HCT116 (cell line): ENCODE results near the gene OPRL1. TPM values are rescaled to one million over a fixed set of nuclear protein-coding genes. Genes with fewer than 3 reads are reported as not detected.

Source experiments
- ATAC-seq: fragments of 200-7000 bp; cut with Tn5 transposase; 2 replicates; pipeline ENCODE4 v1.9.1; 2020; ENCODE audit warnings: mild to moderate bottlenecking, moderate library complexity
- BruUV-seq: library from RNA; stranded (reverse); fragments of 400-500 nt; replicated peaks from 2 replicates; lab custom pipeline; 2021; lab: Mats Ljungman, UMichigan
- CTCF ChIA-PET: fragments of 300-600 bp; sonication (Branson Sonifier 250); formaldehyde crosslinking; loops from one replicate; lab custom pipeline; 2021; ENCODE audit warnings: antibody characterized with exemption; lab: Charles Lee
- POLR2A ChIA-PET: fragments of 300-600, 350-600 bp; sonication (Branson Sonifier 250); formaldehyde crosslinking; loops from one replicate; lab custom pipeline; 2021; ENCODE audit warnings: antibody characterized with exemption; lab: Charles Lee
- RAD21 ChIA-PET, 2 experiments: fragments of 300-600 bp; sonication (Branson Sonifier 250); formaldehyde crosslinking; loops; one replicate each; lab custom pipeline; 2023; ENCODE audit warnings: low total read pairs in 2 of 2; ENCODE audit not compliant: uncharacterized antibody in 2 of 2, unreplicated experiment in 2 of 2, low non-redundant PET in 1 of 2; lab: Charles Lee
- DNase-seq: peaks from one replicate; pipeline ENCODE4 v3.0.0-alpha.2; 2010; ENCODE audit warnings: low read depth, low spot score
- H2AFZ ChIP-seq: fragments of 200-600 bp; shearing (Covaris generic), sonication (generic); 2 replicates; pipeline ENCODE4 v1.6.1; 2017; ENCODE audit warnings: low read depth, mixed run types, mixed read lengths, antibody characterized with exemption, low read length; ENCODE audit not compliant: poor library complexity, severe bottlenecking
- H3K27ac ChIP-seq: 2 replicates; pipeline ENCODE4 v1.5.1; 2012; ENCODE audit warnings: low read depth, low read length
- H3K27me3 ChIP-seq: fragments of 200-600 bp; sonication (generic); 2 replicates; pipeline ENCODE4 v1.6.1; 2016; ENCODE audit warnings: mixed run types, low read length, mixed read lengths; ENCODE audit not compliant: insufficient read depth
- H3K36me3 ChIP-seq, 2 experiments: fragments of 200-500 bp in 1 of 2; fragments of 200-600 bp in 1 of 2; sonication (Bioruptor generic) in 1 of 2; sonication (generic) in 1 of 2; 2 replicates each; pipeline versions ENCODE4 v1.5.1 to v1.6.1; 2014 to 2016; ENCODE audit warnings: low read length in 2 of 2, inconsistent platforms in 1 of 2, mixed read lengths in 1 of 2, mixed run types in 1 of 2; ENCODE audit not compliant: insufficient read depth in 2 of 2, control insufficient read depth in 1 of 2
- H3K4me1 ChIP-seq, 2 experiments: fragments of 200-600 bp in 1 of 2; sonication (generic) in 1 of 2; 2 replicates each; pipeline versions ENCODE4 v1.5.1 to v1.6.1; 2012 to 2017; ENCODE audit warnings: low read length in 2 of 2, inconsistent platforms in 1 of 2, mild to moderate bottlenecking in 1 of 2, mixed read lengths in 1 of 2, mixed run types in 1 of 2, moderate library complexity in 1 of 2; ENCODE audit not compliant: insufficient read depth in 2 of 2, control insufficient read depth in 1 of 2
- H3K4me2 ChIP-seq: fragments of 200-600 bp; sonication (generic); 2 replicates; pipeline ENCODE4 v1.6.1; 2017; ENCODE audit warnings: mixed run types, low read length, mixed read lengths
- H3K4me3 ChIP-seq, 2 experiments: fragments of 200-600 bp in 1 of 2; sonication (generic) in 1 of 2; replicated peaks in 1 of 2; 2 replicates each; pipeline ENCODE4 v1.5.1; 2011 to 2016; ENCODE audit warnings: low read length in 2 of 2, control low read depth in 1 of 2, low read depth in 1 of 2, mild to moderate bottlenecking in 1 of 2, mixed read lengths in 1 of 2, mixed run types in 1 of 2
- H3K79me2 ChIP-seq: fragments of 200-600 bp; sonication (generic); 2 replicates; pipeline ENCODE4 v1.6.1; 2017; ENCODE audit warnings: mild to moderate bottlenecking, mixed run types, low read length, moderate library complexity, mixed read lengths; ENCODE audit not compliant: insufficient read depth
- H3K9ac ChIP-seq: fragments of 200-600 bp; sonication (generic); 2 replicates; pipeline ENCODE4 v1.6.1; 2016; ENCODE audit warnings: low read length, mixed read lengths
- H3K9me2 ChIP-seq: fragments of 200-600 bp; sonication (generic), shearing (Covaris generic); 2 replicates; pipeline ENCODE4 v1.6.1; 2017; ENCODE audit warnings: mixed run types, mild to moderate bottlenecking, moderate library complexity; ENCODE audit not compliant: insufficient read depth
- H3K9me3 ChIP-seq, 2 experiments: fragments of 200-500 bp in 1 of 2; fragments of 200-600 bp in 1 of 2; sonication (Bioruptor generic) in 1 of 2; sonication (generic) in 1 of 2; 2 replicates each; pipeline ENCODE4 v1.6.1; 2014 to 2017; ENCODE audit warnings: low read length in 2 of 2, mixed read lengths in 2 of 2, inconsistent platforms in 1 of 2, low read depth in 1 of 2, mild to moderate bottlenecking in 1 of 2, mixed run types in 1 of 2, moderate library complexity in 1 of 2; ENCODE audit not compliant: control insufficient read depth in 1 of 2, insufficient read depth in 1 of 2
- H4K20me1 ChIP-seq: fragments of 200-600 bp; sonication (generic), shearing (Covaris generic); 2 replicates; pipeline ENCODE4 v1.6.1; 2017; ENCODE audit warnings: mixed run types, mild to moderate bottlenecking, moderate library complexity; ENCODE audit not compliant: insufficient read depth
- CBX3 ChIP-seq: IDR thresholded peaks from 2 replicates; pipeline ENCODE4 v1.6.1; 2012; ENCODE audit warnings: low read depth
- CEBPB ChIP-seq: IDR thresholded peaks from 2 replicates; pipeline ENCODE4 v1.6.1; 2012; ENCODE audit warnings: low read depth
- EGR1 ChIP-seq: IDR thresholded peaks from 2 replicates; pipeline ENCODE4 v1.6.1; 2012; ENCODE audit warnings: low read depth
- EZH2 ChIP-seq: fragments of 200-600 bp; sonication (generic); IDR thresholded peaks from 2 replicates; pipeline ENCODE4 v1.6.1; 2017; ENCODE audit warnings: antibody characterized with exemption, mixed run types
- EZH2phosphoT487 ChIP-seq: fragments of 200-600 bp; IDR thresholded peaks from 2 replicates; pipeline ENCODE4 v1.6.1; 2018; ENCODE audit warnings: antibody characterized with exemption, borderline replicate concordance
- FOSL1 ChIP-seq: IDR thresholded peaks from 2 replicates; pipeline ENCODE4 v1.6.1; 2012; ENCODE audit warnings: low read depth
- REST ChIP-seq: IDR thresholded peaks from 2 replicates; pipeline ENCODE4 v1.6.1; 2012; ENCODE audit warnings: low read depth
- SP1 ChIP-seq: IDR thresholded peaks from 2 replicates; pipeline ENCODE4 v1.6.1; 2012; ENCODE audit warnings: low read depth
- TCF7L2 ChIP-seq: IDR thresholded peaks from 2 replicates; pipeline ENCODE4 v1.7.0; 2011; ENCODE audit warnings: borderline replicate concordance, inconsistent platforms; ENCODE audit not compliant: insufficient read depth, insufficient read length; ENCODE audit errors: extremely low read depth
- YY1 ChIP-seq: IDR thresholded peaks from 2 replicates; pipeline ENCODE4 v1.6.1; 2011; ENCODE audit warnings: low read length, low read depth, moderate library complexity, mild to moderate bottlenecking; ENCODE audit not compliant: insufficient replicate concordance; ENCODE audit errors: extremely low read depth
- ZFX ChIP-seq: fragments of 450-650 bp; IDR thresholded peaks from 2 replicates; pipeline ENCODE4 v1.6.1; 2017
- ZNF274 ChIP-seq: fragments of 200-500 bp; sonication (Bioruptor generic); IDR thresholded peaks from 2 replicates; pipeline ENCODE4 v1.6.1; 2014; ENCODE audit warnings: mild to moderate bottlenecking, low read depth, low read length, inconsistent platforms
- intact Hi-C: fragments of 100-400 bp; cut with micrococcal nuclease; formaldehyde crosslinking; loops from 2 replicates; pipeline ENCODE4 v1.10.0; 2022
- total RNA-seq: library from RNA; stranded (reverse); gene quantifications from one replicate; pipeline ENCODE4 v1.2.1, GENCODE V29; 2021; ENCODE audit not compliant: unreplicated experiment
- TF ChIP-seq, protein P1 (sequence below), 3 experiments: fragments of 200-600 bp in 1 of 3; sonication (generic) in 1 of 3; IDR thresholded peaks in 2 of 3; conservative IDR thresholded peaks in 1 of 3; 2 replicates each; pipeline ENCODE4 v1.5.1; 2012 to 2017; ENCODE audit warnings: low read depth in 2 of 3, low read length in 2 of 3, antibody characterized with exemption in 1 of 3, borderline replicate concordance in 1 of 3, control low read depth in 1 of 3, mild to moderate bottlenecking in 1 of 3, mixed read lengths in 1 of 3, mixed run types in 1 of 3, moderate library complexity in 1 of 3; ENCODE audit not compliant: insufficient read depth in 1 of 3

OPRL1 gene
- total RNA-seq, 1 experiment from 2014 or later, result 1.6 TPM

GRCh38 chr20:64143018-64143801, 63.3 kb downstream of the OPRL1 start:
- ChIA-PET POLR2A (no interaction called here), CTCF (no interaction called here), RAD21 (no interaction called here)
- no peaks in the 10 kb centered on the region for H3K4me1 ChIP-seq
- H3K9me2 ChIP-seq, result no peaks in the 10 kb centered on the region
- H3K27me3 ChIP-seq, result no peaks in the 10 kb centered on the region
- no peak overlapping the region for H3K4me2 ChIP-seq
- no peaks in the 10 kb centered on the region for H4K20me1 ChIP-seq
- H3K79me2 ChIP-seq, result no peaks in the 10 kb centered on the region
- DNase-seq, result no peak
- intact Hi-C loops, result no loop called here
- no peak overlapping the region for H2AFZ ChIP-seq
- no peaks in the 10 kb centered on the region for H3K36me3 ChIP-seq
- BruUV-seq, result no TSS peak
- ATAC-seq, result no peak
- TF ChIP-seq REST, result no peak
- TF ChIP-seq, protein P1, sequence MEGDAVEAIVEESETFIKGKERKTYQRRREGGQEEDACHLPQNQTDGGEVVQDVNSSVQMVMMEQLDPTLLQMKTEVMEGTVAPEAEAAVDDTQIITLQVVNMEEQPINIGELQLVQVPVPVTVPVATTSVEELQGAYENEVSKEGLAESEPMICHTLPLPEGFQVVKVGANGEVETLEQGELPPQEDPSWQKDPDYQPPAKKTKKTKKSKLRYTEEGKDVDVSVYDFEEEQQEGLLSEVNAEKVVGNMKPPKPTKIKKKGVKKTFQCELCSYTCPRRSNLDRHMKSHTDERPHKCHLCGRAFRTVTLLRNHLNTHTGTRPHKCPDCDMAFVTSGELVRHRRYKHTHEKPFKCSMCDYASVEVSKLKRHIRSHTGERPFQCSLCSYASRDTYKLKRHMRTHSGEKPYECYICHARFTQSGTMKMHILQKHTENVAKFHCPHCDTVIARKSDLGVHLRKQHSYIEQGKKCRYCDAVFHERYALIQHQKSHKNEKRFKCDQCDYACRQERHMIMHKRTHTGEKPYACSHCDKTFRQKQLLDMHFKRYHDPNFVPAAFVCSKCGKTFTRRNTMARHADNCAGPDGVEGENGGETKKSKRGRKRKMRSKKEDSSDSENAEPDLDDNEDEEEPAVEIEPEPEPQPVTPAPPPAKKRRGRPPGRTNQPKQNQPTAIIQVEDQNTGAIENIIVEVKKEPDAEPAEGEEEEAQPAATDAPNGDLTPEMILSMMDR (IDR thresholded peaks at IDR 0.05 in 2 of 3, conservative IDR thresholded peaks at IDR 0.05 in 1 of 3; ENCODE audit: borderline replicate concordance in 1 of 3, insufficient read depth in 1 of 3, low read depth in 2 of 3, low read length in 2 of 3), result no peak
- no peak for TF ChIP-seq ZFX
- TF ChIP-seq YY1, result no peak
- TF ChIP-seq CBX3, result no peak
- no peak for TF ChIP-seq SP1
- TF ChIP-seq EGR1, result no peak
- TF ChIP-seq EZH2phosphoT487, result no peak
- no peak for TF ChIP-seq CEBPB
- TF ChIP-seq ZNF274, result no peak
- TF ChIP-seq FOSL1, result no peak
- no peak for TF ChIP-seq EZH2
- no peak for TF ChIP-seq TCF7L2
- H3K4me3 ChIP-seq, result no peak overlapping the region
- no peak overlapping the region for H3K27ac ChIP-seq
- peaks cover 14 to 32% of the 10 kb centered on the region in 2 experiments; a peak in 2 of 4 replicates for H3K9me3 ChIP-seq
- no peak overlapping the region for H3K9ac ChIP-seq
